HG02759 (cell line): ENCODE results near the gene CD209.

Source experiments
- ATAC-seq: cut with Tn5 transposase; IDR thresholded peaks from one replicate; pipeline ENCODE4 v1.9.1; 2021; ENCODE audit warnings: mild to moderate bottlenecking, moderate library complexity; ENCODE audit not compliant: unreplicated experiment

CD209 gene

DNA sequence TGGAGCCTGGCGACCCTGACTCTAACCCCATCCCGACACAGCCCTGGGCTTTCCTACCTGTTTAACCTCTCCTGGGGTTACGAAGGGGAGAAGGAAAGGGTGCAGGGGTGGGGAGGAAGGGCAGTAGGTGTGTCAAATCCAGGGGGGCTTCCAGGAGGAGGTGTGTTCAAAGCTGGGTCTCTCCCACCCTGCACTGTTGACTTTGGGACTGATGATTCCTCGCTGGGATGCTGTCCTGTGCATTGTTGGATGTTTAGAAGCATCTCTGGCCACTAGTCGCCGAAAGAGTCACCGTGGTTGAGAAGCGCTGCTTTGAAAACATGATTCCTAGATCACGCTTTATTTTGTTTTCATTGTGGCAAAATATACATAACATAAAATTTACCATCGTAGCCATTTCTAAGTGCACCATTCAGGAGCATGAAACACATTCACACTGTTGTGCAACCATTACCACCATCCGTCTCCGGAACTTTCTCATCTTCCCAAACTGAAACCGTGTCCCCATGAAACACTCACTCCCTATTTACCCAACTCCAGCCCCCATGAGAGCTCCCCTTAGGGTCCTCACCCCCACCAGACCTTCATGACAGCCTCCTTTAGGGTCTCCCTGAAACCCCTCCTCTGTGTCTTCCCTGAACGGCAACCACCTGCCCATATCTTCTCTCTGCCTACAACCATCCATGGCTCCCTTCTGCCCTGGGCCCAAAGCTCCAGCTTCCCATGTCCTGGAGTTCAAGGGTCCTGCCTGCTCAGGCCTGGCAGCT lies 41.0 kb downstream of the CD209 start:
- no peak for ATAC-seq

DNA sequence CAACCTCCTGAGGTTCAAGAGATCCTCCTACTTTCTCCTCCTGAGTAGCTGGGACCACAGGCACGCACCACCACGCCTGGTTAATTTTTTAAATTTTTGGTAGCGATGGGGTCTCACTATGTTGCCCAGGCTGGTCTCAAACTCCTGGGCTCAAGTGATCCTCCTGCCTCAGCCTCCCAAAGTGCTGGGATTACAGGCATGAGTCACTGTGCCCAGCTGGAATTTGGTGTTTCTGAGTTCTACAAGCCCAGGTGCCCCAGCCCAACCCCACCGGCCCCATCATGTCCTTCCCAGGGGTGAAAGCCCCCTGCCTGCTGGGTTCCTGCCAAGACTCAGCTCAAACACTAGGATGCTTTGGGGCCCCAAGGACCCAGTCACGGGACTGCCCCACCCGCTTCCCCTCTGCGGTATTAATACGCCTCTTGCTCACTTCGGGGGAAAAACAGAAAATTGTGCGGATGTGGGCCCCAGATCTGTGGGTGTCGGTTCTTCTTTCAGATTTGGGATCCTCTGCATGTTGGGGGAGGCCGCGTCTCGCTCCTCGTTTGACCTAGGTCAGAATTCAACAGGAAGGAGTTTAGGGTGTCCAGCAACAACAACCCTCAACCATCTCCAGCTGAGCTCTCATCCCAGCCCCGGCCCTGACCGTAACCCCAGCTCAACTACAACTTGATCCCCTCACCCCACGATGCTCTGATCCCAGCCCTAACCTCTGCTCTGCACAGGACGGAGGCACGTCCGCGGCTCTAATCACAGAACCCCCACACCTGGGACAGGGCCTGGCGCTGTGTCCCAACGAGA lies 41.7 kb downstream of the CD209 start:
- ATAC-seq: peak; percentile 49

DNA sequence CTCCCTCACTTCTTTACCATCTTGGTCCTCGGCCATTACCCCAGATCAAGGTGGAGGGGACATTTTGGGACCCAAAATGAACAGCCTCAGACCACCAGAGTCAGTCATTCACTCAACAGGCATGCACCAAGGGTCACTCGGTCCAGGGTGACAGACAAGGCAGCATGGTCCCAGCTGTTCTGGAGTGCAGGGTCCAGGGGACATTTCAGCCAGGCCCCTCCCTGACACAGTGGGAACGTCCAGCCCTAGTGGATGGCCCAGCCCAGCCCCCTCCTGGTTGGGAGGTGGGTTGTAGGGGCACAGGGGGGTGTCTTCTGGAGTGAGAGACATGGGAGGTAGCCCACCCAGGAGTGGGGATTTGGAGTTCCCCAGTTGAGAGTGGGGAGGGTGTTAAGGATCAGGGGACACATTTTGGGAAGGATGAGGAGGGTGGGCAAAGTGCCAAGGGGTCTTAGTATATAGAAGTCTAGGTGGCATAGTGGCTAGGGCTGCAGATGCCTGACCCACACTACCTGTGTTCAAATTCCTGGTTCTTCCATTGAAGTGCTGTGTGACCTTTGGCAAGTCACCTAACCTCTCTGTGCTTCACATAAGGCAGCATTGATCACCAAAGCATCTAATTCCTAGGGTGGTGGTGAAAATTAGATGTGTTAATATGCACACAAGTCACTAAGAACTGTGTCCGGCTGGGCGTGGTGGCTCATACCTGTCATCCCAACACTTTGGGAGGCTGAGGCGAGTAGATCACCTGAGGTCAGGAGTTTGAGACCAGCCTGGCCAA lies 42.9 kb downstream of the CD209 start:
- no peak for ATAC-seq

DNA sequence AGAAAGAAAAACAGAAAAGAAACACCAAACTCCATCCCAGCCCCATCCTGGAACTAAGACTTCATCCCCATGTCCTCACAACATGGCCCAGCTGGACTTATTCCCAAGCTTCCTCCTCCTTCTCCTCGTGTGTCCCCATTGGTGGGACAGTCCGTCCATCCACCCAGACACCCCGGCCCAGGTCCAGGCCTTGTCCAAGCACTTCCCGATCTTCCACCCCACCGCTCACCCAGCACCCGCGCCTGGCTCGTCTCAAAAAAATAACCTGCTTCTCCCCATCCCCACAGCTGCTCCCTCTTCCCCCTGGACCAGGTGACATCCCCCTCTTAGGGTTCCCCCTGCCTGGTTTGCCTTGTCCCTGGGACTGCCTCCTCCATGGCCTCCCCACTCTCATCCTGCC lies 44.0 kb downstream of the CD209 start:
- ATAC-seq: no peak

DNA sequence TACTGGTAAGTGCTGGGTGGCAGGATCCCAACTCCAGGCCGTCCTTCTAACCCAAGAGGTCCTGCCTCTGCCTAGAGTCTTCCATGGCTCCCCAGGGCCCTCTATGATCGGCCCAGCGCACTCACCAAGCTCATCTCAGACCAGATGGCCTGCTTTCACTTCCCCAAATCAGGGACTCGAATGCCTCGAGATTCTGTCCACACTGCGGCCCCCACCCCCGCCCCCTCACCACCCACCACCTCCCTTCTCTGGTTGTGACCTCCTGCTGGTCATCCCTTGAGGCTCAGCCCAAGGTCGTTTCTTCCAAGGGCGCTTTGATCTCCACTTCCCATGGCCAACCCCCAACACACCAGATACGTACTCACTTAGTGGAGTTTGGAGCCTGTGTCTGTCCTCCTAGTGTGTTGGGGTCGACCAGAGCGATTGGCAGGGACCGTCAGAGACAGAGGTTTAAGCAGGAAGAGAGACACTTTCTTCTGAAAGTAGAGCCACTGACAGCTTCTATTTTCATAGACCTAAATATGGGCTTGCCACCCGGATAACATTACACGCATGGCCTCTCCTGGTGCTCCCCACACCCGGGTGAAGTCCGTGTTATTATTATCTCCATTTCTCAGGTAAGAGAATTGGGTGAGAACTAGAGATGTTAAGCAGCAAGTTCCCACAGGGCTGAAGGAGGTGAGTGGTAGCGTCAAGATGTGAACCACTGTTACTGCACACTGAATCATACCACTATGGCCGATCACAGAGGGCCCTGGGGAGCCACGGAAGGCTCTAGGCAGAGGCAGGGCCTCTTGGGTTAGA lies 45.5 kb downstream of the CD209 start, which contains the start of gene FCER2:
Gene FCER2 (minus strand): TSS at position 478 of the 804 bp plus-strand sequence. CDS start 2,371 bp downstream, outside the sequence.
- ATAC-seq: peak; percentile 58

DNA sequence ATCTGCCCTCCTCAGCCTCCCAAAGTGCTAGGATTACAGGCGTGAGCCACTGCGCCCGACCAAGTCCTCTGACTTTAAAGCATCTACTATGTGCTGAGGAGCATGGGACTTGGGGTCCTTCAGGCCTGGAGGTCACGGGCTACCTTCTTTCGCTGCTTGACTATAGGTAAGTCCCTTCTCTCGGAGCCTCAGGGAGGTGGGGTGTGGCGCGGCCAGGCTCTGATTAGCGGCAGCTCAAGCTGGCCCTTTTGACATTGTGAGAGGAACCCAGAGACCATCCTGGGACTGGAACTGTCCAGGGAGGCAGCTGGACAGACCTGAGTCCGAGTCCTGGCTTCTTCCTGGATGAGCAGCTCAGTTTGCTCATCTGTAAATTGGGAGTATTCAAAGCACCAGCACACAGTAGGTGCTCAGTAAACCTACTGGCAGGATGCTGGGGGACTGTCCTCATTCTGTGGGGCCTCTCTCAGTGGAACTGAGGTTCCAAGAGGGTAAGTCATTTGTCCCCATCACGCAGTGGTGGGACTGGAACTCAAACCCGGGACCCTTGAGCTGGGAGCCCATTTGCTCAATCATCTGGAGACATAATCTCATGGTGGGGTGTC lies 46.2 kb downstream of the CD209 start:
- no peak for ATAC-seq

DNA sequence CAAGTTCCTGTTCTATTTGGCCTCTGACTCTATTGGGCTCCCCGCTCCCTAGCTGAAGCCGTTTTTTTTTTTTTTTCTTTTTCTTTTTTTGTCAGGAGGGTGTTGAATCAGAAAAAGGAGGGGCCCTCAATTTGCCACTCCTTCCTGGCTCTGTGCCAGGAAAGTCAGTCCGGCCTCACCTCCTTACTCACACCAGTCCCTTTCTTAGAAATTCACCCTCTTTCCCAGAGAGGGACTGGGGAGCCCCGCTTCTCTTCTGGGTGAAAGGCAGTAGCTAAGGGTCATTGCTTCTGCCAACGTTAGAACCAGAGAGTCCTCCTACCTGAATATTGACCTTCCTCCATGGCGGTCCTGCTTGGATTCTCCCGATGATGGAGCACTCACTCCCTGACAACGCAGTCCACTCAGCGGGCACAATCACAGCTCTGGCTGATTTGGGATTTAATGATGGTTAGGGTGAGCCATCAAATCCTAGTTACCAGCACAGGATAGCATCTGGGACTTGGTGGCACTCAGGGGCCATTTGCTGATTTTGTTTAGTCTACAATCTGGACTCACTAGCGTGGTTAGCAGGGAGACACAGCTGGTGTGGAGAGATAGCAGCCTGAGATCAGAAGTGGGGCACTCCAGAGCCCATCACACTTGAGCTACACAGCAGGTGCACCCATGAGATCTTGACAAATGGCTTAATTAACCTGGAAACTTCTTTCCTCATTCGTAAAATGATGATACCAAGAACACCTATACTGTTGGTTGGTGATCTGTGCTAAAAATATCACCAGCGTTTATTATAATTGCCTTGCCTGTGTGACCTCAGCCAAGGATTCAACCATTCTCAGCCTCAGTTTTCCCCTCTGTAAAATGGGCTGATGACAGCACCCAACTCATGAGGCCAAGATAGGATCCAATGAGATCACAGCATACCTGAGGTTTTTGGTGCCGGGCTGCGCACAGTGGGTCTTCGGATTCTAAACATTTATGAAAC lies 47.6 kb downstream of the CD209 start:
- no peak for ATAC-seq

DNA sequence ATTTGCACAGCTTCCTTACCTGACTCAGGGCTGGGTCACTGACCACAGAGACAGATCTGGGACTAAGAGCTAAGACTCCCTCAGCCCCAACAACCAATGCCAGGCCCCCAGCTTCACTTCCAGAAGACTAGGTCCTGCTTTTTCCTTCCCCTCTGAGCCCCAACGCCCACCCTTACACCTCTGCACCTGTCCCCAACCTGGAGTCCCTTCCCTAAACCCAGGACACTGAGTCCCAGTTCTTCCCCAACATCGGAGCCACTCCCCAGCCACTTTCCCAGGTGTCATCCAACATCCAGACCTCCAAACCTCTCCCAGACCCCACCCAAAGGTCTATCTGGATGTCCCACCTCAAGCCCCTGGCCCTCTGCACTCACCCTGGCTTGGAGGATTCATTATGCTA lies 48.3 kb downstream of the CD209 start:
- no peak for ATAC-seq

DNA sequence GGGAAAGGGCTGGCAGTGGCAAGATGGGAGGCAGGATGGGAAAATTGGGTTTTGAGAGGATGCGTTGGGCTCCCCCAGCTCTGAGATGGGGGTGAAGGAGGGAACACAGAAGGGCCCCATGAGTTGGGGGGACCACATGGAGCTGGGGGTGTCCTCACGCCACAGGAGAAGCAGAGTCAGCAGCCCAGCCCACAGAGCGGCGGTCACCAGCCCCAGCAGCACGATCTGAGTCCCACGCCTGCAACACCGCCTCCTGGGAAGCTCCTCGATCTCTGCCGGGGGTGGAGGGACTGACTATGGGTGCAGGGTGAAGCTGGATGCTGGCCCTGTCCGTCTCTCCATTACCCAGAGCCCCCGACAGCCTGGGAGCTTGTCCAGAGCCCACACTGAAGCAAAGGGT lies 48.8 kb downstream of the CD209 start:
- no peak for ATAC-seq

DNA sequence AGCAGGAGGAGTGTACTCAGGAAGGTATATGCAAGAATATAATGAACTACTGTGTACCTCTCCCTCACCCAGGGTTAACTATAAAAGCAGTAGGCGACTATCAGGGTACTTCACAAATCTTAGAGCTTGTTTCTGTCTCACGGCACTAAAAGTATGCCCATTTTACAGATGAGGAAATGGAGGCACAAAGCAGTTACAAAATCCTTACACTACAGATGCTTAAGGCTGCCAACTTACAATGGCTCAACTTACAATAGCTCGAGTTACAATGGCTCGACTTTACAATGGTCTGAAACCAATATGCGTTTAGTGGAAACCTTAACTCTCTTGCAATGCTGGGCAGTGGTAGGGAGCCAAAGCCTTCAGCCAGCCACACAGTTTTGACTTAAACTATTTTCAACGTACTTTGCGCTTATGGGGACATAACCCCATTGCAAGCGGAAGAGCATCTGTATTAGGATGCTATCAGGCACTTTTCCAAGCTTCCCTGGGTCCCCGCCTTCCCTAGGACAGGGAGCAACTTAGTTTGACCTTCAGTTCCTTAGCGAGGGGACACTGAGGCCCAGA lies 49.5 kb downstream of the CD209 start:
- no peak for ATAC-seq

DNA sequence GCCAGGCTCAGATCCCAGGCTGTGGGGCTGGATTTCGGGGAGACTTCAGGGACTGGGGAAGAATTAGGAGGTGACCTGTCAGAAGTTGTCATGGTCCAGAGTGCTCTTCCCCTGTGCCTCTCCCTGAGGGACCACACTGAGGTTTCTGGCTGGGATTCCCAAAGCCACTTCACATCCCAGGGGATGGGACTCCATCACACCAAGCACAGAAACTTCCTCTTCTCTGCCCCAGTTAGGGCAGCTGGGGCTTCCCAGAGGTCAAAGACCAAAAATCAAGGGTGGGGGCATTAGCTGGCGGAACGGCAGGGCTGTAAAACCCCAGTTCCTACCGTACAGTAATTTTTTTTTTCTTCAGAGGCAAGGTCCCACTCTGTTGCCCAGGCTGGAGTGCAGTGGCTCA lies 52.8 kb downstream of the CD209 start:
- ATAC-seq: peak; percentile 27

DNA sequence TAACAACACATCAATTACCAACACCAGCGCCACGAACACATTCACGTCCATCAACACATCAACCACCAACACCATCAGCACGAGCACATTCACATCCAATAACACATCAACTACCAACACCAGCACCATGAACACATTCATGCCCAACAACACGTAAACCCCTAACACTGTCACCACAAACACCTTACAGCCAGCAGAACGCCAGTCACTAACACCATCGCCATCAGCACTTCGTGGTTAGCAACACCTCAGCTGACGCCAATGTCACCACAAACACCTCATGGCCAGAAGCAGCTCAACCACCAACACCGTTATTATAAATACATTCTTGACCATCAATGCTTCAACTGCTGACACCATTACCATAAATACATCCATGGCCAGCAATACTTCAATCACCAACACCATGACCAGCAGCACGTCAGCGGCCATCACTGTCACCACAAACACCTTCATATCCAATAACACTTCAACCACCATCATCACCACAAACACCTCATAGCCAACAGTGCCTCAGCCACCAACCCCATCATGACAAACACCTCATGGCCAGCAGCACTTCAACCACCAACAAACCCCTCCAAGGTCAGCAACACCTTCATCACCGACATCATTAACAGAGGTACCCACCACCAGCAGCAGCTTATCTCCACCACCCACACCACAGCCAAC lies 54.8 kb downstream of the CD209 start:
- no peak for ATAC-seq

DNA sequence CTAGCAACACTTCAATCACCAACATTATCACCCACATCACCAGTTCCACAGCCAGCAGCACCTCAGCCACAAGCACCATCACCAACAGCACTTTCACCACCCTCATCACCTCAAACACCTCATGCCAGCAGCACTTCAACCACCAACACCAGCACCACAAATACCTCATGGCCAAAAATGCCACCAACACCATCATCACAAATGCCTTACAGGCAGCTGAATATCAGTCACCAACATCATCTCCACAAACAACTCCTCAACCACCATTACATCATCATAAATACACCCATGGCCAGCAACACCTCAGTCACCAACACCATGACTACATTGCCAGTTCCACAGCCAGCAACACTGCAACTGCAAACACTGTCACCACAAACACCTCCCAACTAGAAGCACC lies 55.8 kb downstream of the CD209 start:
- ATAC-seq: no peak

DNA sequence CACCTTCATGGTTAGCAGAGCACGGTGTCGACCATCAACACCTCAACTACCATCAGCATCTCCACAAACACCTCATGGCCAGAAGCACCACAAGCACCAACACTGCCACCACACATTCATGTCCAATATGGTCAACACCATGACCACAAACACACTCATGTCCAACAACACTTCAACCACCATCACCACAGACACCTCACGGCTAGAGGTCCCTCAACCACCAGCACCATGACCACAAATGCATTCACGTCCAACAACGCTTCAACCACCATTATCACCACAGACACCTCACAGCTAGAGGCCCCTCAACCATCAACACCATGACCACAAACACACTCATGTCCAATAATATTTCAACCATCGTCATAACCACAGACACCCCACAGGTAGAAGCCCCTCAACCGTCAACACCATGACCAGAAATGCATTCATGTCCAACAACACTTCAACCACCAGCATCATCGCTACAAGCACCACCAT lies 56.5 kb downstream of the CD209 start:
- ATAC-seq: no peak
